Endodermal cell (in vitro differentiated cells): ENCODE data around the gene DMWD. TPM values are rescaled to one million over a fixed set of nuclear protein-coding genes. Genes with fewer than 3 reads are reported as not detected.

Experiments used
- DNase-seq: peaks from one replicate; pipeline ENCODE4 v3.0.0-alpha.2; 2017
- H3K27ac ChIP-seq: 2 replicates; pipeline ENCODE4 v1.5.1; 2013; ENCODE audit warnings: mild to moderate bottlenecking, low read depth, low read length, moderate library complexity
- H3K27me3 ChIP-seq: 2 replicates; pipeline ENCODE4 v1.6.1; 2013; ENCODE audit warnings: mild to moderate bottlenecking, low read length, moderate library complexity; ENCODE audit not compliant: insufficient read depth, control insufficient read depth, poor library complexity, severe bottlenecking
- H3K36me3 ChIP-seq: 2 replicates; pipeline ENCODE4 v1.7.0; 2013; ENCODE audit warnings: mild to moderate bottlenecking, low read length, moderate library complexity; ENCODE audit not compliant: control insufficient read depth, insufficient read depth
- H3K4me1 ChIP-seq: one replicate; pipeline ENCODE4 v1.7.0; 2013; ENCODE audit warnings: low read length; ENCODE audit not compliant: control insufficient read depth, insufficient read depth
- H3K4me3 ChIP-seq: 2 replicates; pipeline ENCODE4 v1.5.1; 2013; ENCODE audit warnings: mild to moderate bottlenecking, low read length, moderate library complexity
- H3K9ac ChIP-seq: 2 replicates; pipeline ENCODE4 v1.6.1; 2013; ENCODE audit warnings: mild to moderate bottlenecking, low read length, moderate library complexity; ENCODE audit not compliant: poor library complexity, severe bottlenecking; ENCODE audit errors: extremely low read depth
- H3K9me3 ChIP-seq: 2 replicates; pipeline ENCODE4 v1.6.1; 2013; ENCODE audit warnings: mild to moderate bottlenecking, low read length, moderate library complexity; ENCODE audit not compliant: control insufficient read depth
- H3K27ac Mint-ChIP-seq: 2 replicates; pipeline ENCODE4 v1.8.0; 2020; ENCODE audit warnings: mixed read lengths
- H3K27me3 Mint-ChIP-seq: 2 replicates; pipeline ENCODE4 v1.8.0; 2021; ENCODE audit warnings: mild to moderate bottlenecking, mixed read lengths; ENCODE audit not compliant: insufficient read depth
- H3K36me3 Mint-ChIP-seq: 2 replicates; pipeline ENCODE4 v1.8.0; 2020; ENCODE audit warnings: low read depth, mixed read lengths
- H3K4me1 Mint-ChIP-seq: 2 replicates; pipeline ENCODE4 v1.8.0; 2020; ENCODE audit warnings: mixed read lengths
- H3K4me3 Mint-ChIP-seq: 2 replicates; pipeline ENCODE4 v1.8.0; 2020; ENCODE audit warnings: mild to moderate bottlenecking, moderate library complexity, mixed read lengths
- H3K9me3 Mint-ChIP-seq: 2 replicates; pipeline ENCODE4 v1.8.0; 2020; ENCODE audit warnings: mild to moderate bottlenecking, mixed read lengths
- WGBS, 2 experiments: methylation state at CpG; one replicate each; pipeline versions ENCODE4 v1.1.5 to v1.1.7; 2013; ENCODE audit warnings: missing lambda C conversion rate in 2 of 2, mixed read lengths in 1 of 2; ENCODE audit not compliant: insufficient coverage in 1 of 2, insufficient read length in 1 of 2; 5-methylcytosine and 5-hydroxymethylcytosine counted together
- total RNA-seq, 2 donors: library from RNA; stranded (reverse); fragmentation: NEBNext Ultra II Directional in 1 of 2; extraction: Animal tissue kit (Norgen Biotek cat#: 25700) in 1 of 2; gene quantifications; 2 replicates in 1 of 2; 3 replicates in 1 of 2; pipeline ENCODE4 v1.2.1, GENCODE V29; 2021
- TF ChIP-seq, protein P1 (sequence below): fragments of 200-600 bp; sonication (generic); conservative IDR thresholded peaks from 2 replicates; pipeline ENCODE4 v1.5.0; 2021; ENCODE audit warnings: antibody characterized with exemption, mild to moderate bottlenecking

DMWD gene
- total RNA-seq, 2 donors from 2014 or later = 86.4 to 86.9 TPM

DNA sequence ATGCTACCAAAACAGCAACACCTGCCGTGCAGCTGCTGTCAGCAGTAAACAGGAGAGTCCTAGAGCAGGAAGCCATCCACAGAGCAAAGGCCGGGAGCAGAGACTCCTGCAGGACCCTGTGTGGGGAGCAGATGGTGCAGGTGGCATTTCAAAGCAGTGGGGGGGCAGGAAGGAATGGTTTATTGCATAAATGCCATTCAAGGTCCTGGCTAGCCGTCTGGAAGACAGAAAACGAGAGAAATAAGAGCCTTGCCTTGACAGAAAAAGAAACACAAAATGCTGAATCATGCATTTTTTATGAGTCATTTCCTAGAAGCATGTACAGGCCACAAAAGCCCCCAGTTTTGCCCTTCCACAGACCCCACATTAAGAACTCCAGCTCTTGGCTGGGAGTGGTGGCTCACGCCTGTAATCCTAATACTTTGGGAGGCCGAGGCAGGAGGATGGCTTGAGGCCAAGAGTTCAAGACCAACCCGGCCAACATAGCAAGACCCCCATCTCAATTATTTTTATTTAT is 17.1 kb upstream of the DMWD start:
- Mint-ChIP-seq H3K9me3 (no peaks in the 10 kb centered on the region), H3K4me3 (no peak overlapping the region), H3K36me3 (peaks cover 2% of the 10 kb centered on the region), H3K27me3 (peaks cover 7% of the 10 kb centered on the region), H3K27ac (peak overlapping the region; percentile 46), H3K4me1 (peaks cover 1% of the 10 kb centered on the region)
- Histone ChIP-seq H3K9ac (no peak overlapping the region), H3K27me3 (no peaks in the 10 kb centered on the region), H3K9me3 (no peaks in the 10 kb centered on the region), H3K36me3 (no peaks in the 10 kb centered on the region), H3K4me1 (no peaks in the 10 kb centered on the region), H3K27ac (no peak overlapping the region), H3K4me3 (no peak overlapping the region)
- WGBS, 2 experiments = 68 to 78% methylated on average over 3 to 6 of the region's 7 CpGs
- TF ChIP-seq, protein P1, sequence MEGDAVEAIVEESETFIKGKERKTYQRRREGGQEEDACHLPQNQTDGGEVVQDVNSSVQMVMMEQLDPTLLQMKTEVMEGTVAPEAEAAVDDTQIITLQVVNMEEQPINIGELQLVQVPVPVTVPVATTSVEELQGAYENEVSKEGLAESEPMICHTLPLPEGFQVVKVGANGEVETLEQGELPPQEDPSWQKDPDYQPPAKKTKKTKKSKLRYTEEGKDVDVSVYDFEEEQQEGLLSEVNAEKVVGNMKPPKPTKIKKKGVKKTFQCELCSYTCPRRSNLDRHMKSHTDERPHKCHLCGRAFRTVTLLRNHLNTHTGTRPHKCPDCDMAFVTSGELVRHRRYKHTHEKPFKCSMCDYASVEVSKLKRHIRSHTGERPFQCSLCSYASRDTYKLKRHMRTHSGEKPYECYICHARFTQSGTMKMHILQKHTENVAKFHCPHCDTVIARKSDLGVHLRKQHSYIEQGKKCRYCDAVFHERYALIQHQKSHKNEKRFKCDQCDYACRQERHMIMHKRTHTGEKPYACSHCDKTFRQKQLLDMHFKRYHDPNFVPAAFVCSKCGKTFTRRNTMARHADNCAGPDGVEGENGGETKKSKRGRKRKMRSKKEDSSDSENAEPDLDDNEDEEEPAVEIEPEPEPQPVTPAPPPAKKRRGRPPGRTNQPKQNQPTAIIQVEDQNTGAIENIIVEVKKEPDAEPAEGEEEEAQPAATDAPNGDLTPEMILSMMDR = no peak
- peak; percentile 71 for DNase-seq

DNA sequence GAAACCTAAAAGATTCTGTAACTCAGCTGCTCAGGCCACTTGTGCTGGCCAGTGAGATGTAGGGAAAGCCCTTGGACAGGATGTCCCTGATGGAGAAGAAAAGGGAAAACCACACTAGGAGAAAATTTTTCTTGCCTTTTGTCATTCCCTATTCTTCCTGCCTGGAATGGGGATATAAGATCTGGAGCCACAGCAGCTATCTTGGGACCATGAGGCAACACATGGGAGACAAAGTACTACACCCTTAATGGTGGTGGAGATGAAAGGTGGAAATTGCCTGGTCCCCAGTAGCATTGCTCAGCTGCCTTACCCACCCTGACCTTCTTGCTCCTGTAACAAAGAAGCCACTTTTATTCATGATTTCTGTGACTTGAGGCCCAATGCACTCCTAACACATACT is 13.1 kb upstream of the DMWD start:
- TF ChIP-seq, protein P1 = no peak
- no peak overlapping the region for H3K4me3 ChIP-seq
- H3K27ac Mint-ChIP-seq = no peak overlapping the region

DNA sequence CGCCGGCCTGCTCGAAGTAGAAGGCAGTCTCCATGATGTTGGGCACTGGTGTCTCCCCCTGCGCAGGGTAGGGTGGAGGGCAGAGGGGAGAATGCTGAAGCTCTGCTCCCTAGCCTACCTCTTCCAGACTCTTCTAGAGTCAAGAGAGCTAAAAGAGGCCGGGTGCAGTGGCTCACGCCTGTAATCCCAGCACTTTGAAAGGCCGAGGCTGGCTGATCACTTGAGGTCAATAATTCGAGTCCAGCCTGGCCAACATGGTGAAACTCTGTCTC is 12.2 kb upstream of the DMWD start:
- Mint-ChIP-seq H3K27me3 (peaks cover 18% of the 10 kb centered on the region), H3K9me3 (no peaks in the 10 kb centered on the region), H3K36me3 (no peaks in the 10 kb centered on the region), H3K27ac (no peak overlapping the region), H3K4me1 (no peaks in the 10 kb centered on the region), H3K4me3 (no peak overlapping the region)
- TF ChIP-seq, protein P1 = no peak
- WGBS, 2 experiments = 94 to 96% methylated on average over 5 to 8 of the region's 8 CpGs
- no peak overlapping the region for H3K9ac ChIP-seq
- no peak for DNase-seq
- H3K27ac ChIP-seq = no peak overlapping the region
- no peaks in the 10 kb centered on the region for H3K4me1 ChIP-seq
- H3K27me3 ChIP-seq = no peaks in the 10 kb centered on the region
- H3K4me3 ChIP-seq = no peak overlapping the region
- H3K9me3 ChIP-seq = no peaks in the 10 kb centered on the region
- no peaks in the 10 kb centered on the region for H3K36me3 ChIP-seq

More for the DNA sequence above, 13.1 kb upstream of the DMWD start:
- Mint-ChIP-seq H3K27me3 (peaks cover 18% of the 10 kb centered on the region), H3K9me3 (no peaks in the 10 kb centered on the region), H3K36me3 (no peaks in the 10 kb centered on the region), H3K4me1 (no peaks in the 10 kb centered on the region), H3K4me3 (no peak overlapping the region)
- DNase-seq = no peak
- Histone ChIP-seq H3K27me3 (no peaks in the 10 kb centered on the region), H3K4me1 (no peaks in the 10 kb centered on the region), H3K9ac (no peak overlapping the region), H3K36me3 (no peaks in the 10 kb centered on the region), H3K27ac (no peak overlapping the region), H3K9me3 (no peaks in the 10 kb centered on the region)
